Left renal pelvis (tissue), 4 donors: ENCODE results near the gene PREPL. TPM values are rescaled to one million over a fixed set of nuclear protein-coding genes. Genes with fewer than 3 reads are reported as not detected.

Experiments used
- polyA plus RNA-seq, 4 donors: library from polyadenylated mRNA; unstranded; fragments of 120-200 nt; gene quantifications; one replicate each; pipeline ENCODE4 v1.2.1, GENCODE V29; 2013; ENCODE audit not compliant: insufficient read length in 4 of 4

PREPL gene
- polyA plus RNA-seq, 4 donors: 74.6 to 187 (median 156) TPM

Other genes starting within 250 kb of the PREPL start
- gene PPM1B, start 192.6 kb downstream of the PREPL start, polyA plus RNA-seq: 10 to 100 TPM; 55.7 to 80.4 (median 70.7) TPM
- gene SLC3A1, start 86.0 kb downstream of the PREPL start, polyA plus RNA-seq: 100 to 1,000 TPM in 3 of 4 donors, 1 to 10 TPM in 1; 2.8 to 202 (median 140) TPM
- 10 to 100 TPM in 3 of 4 donors, 1 to 10 TPM in 1; 6.3 to 15.5 (median 14.4) TPM for gene CAMKMT, start 453 bp upstream of the PREPL start, polyA plus RNA-seq